ENCODE results near the gene KCNAB1. TPM values are rescaled to one million over a fixed set of nuclear protein-coding genes. Genes with fewer than 3 reads are reported as not detected.

Gene KCNAB1
- total and polyA plus RNA-seq, 4 donors, result 0.76 to 2.8 (median 1.0) TPM

DNA sequence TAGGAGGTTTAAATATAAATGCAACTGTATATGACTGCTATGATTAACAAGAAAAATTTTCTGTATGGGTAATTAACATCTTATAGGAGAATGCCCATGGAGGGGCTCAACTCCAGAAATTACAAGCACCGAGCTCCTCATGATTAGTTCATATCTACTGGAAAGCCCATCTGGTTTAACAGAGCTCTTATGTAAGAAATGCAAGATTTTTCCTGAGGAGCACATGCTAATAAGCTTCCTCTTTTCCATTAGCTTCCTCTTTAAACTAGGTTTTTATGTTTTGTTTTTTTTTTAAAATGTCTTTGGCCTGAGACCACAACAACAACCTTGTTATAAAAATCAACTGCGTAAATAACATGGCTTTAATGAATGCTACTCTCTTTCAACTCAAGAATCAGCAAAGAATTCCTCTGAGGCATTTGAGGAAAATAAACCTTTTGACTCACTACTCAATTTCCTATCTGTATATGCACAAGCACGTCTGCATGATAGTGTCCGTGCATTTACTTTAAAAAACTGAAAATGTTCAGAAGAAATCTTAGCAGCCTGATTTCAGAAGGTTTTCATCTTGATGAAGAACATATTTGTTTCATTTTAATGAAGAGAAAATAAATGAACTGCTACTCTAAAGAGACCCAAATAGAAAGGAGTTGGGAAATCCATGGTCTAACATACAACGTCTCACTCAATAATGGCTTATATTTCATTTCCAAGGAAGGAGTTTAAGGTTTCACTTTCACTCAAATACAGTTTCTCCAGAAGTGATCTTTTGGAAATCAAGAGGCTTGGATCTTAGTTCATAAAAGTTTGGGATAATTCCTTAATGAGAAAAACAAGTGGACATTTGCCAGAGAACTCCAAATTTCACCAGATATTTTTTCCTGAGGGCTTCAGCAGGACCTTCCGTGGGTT is 180.8 kb downstream of the KCNAB1 start:
- 71% methylated on average over 6 of the region's 6 CpGs for WGBS
- TF ChIP-seq HNF4A (conservative IDR thresholded peaks at IDR 0.05) (no peak), CTCF (IDR thresholded peaks at IDR 0.05; ENCODE audit: low read depth, low read length, missing input control) (no peak), NR2F2 (IDR thresholded peaks at IDR 0.05) (no peak), FOXA1 (IDR thresholded peaks at IDR 0.05) (no peak), YY1 (IDR thresholded peaks at IDR 0.05) (no peak)
- Histone ChIP-seq H3K27me3 (ENCODE audit: control insufficient read depth in 4 of 4, insufficient read depth in 4 of 4, low read length in 3 of 4) (no peaks in the 10 kb centered on the region), H3K27ac (ENCODE audit: low read depth in 1 of 2, low read length in 2 of 2) (no peak overlapping the region), H3K4me1 (ENCODE audit: control insufficient read depth in 4 of 4, insufficient read depth in 4 of 4, low read length in 3 of 4) (no peaks in the 10 kb centered on the region), H3K36me3 (ENCODE audit: control insufficient read depth in 4 of 4, insufficient read depth in 3 of 4, low read depth in 1 of 4, low read length in 3 of 4) (no peaks in the 10 kb centered on the region), H3K4me3 (ENCODE audit: low read depth in 1 of 3, low read length in 3 of 3) (no peak overlapping the region), H3K9ac (ENCODE audit: low read depth in 1 of 2, low read length in 2 of 2) (no peak overlapping the region), H3K9me3 (ENCODE audit: control insufficient read depth in 4 of 4, low read length in 3 of 4) (no peaks in the 10 kb centered on the region)
- DNase-seq (ENCODE audit: low spot score), result no peak

DNA sequence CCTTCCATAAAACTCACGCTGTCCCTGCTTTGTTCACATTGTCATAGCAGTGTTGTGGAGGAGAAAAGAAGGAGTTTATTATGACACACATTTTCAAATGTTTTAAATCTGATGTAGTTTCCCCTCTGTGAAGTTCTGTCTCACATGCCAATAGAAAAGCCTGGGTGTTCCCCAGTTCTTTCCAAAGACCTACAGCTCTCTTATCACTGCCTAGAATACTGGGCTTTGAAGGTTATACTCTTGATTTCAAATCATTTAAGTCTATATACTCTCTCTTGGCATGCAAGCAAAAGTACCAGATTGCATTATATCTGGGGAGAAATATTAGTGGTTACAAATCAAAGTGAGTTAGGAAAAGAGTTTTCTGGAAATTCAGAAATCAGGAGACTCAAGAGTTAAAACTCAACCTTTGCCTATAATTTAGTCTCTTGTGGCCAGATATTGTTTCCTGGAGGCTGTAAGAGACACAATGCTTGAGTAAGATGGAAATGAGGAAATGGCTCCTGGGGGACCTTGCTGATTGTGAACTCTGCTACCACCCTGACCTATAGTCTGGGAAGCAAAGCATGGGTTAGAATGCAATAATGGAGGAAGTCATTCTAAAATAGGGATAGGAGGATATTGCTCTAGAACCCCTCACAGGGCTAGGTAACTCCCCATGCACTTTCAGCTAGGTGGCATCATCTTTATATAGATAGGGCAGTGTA is 182.8 kb downstream of the KCNAB1 start:
- no peaks in the 10 kb centered on the region for H3K9me3 ChIP-seq (ENCODE audit: control insufficient read depth in 4 of 4, low read length in 3 of 4)
- 89% methylated on average over 1 of the region's 1 CpG for WGBS
- H3K27me3 ChIP-seq (ENCODE audit: control insufficient read depth in 4 of 4, insufficient read depth in 4 of 4, low read length in 3 of 4), result no peaks in the 10 kb centered on the region
- no peak overlapping the region for H3K9ac ChIP-seq (ENCODE audit: low read depth in 1 of 2, low read length in 2 of 2)
- no peaks in the 10 kb centered on the region for H3K4me1 ChIP-seq (ENCODE audit: control insufficient read depth in 4 of 4, insufficient read depth in 4 of 4, low read length in 3 of 4)
- no peak overlapping the region for H3K4me3 ChIP-seq (ENCODE audit: low read depth in 1 of 3, low read length in 3 of 3)
- no peak for DNase-seq (ENCODE audit: low spot score)
- no peaks in the 10 kb centered on the region for H3K36me3 ChIP-seq (ENCODE audit: control insufficient read depth in 4 of 4, insufficient read depth in 3 of 4, low read depth in 1 of 4, low read length in 3 of 4)
- no peak overlapping the region for H3K27ac ChIP-seq (ENCODE audit: low read depth in 1 of 2, low read length in 2 of 2)
- TF ChIP-seq, protein P1, sequence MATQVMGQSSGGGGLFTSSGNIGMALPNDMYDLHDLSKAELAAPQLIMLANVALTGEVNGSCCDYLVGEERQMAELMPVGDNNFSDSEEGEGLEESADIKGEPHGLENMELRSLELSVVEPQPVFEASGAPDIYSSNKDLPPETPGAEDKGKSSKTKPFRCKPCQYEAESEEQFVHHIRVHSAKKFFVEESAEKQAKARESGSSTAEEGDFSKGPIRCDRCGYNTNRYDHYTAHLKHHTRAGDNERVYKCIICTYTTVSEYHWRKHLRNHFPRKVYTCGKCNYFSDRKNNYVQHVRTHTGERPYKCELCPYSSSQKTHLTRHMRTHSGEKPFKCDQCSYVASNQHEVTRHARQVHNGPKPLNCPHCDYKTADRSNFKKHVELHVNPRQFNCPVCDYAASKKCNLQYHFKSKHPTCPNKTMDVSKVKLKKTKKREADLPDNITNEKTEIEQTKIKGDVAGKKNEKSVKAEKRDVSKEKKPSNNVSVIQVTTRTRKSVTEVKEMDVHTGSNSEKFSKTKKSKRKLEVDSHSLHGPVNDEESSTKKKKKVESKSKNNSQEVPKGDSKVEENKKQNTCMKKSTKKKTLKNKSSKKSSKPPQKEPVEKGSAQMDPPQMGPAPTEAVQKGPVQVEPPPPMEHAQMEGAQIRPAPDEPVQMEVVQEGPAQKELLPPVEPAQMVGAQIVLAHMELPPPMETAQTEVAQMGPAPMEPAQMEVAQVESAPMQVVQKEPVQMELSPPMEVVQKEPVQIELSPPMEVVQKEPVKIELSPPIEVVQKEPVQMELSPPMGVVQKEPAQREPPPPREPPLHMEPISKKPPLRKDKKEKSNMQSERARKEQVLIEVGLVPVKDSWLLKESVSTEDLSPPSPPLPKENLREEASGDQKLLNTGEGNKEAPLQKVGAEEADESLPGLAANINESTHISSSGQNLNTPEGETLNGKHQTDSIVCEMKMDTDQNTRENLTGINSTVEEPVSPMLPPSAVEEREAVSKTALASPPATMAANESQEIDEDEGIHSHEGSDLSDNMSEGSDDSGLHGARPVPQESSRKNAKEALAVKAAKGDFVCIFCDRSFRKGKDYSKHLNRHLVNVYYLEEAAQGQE (IDR thresholded peaks at IDR 0.05), result no peak
- TF ChIP-seq FOXA2 (IDR thresholded peaks at IDR 0.05), result no peak

DNA sequence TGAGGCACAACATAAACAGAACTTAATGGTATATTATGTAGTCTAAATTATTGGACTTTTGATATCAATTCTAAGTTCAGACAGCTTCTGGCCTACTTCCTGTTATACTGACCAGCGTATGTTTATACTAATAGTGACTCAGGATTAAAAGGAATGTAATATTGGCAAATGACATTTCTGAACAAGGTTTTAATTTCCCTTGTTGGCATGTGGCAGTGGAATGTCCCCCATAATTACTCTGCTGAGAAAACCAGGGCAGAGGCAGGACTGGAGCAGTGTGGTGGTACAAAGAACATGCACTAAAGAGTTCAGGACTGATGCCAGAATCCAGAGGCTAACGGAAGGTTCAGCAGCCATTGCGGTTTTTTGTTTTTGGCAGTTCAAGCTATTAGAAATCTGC is 184.0 kb downstream of the KCNAB1 start:
- Histone ChIP-seq H3K4me1 (ENCODE audit: control insufficient read depth in 4 of 4, insufficient read depth in 4 of 4, low read length in 3 of 4) (no peaks in the 10 kb centered on the region), H3K9ac (ENCODE audit: low read depth in 1 of 2, low read length in 2 of 2) (no peak overlapping the region), H3K4me3 (ENCODE audit: low read depth in 1 of 3, low read length in 3 of 3) (no peak overlapping the region), H3K27me3 (ENCODE audit: control insufficient read depth in 4 of 4, insufficient read depth in 4 of 4, low read length in 3 of 4) (no peaks in the 10 kb centered on the region), H3K36me3 (ENCODE audit: control insufficient read depth in 4 of 4, insufficient read depth in 3 of 4, low read depth in 1 of 4, low read length in 3 of 4) (no peaks in the 10 kb centered on the region), H3K9me3 (ENCODE audit: control insufficient read depth in 4 of 4, low read length in 3 of 4) (no peaks in the 10 kb centered on the region), H3K27ac (ENCODE audit: low read depth in 1 of 2, low read length in 2 of 2) (no peak overlapping the region)
- no peak for DNase-seq (ENCODE audit: low spot score)
- WGBS, result 80% methylated on average over 3 of the region's 3 CpGs
- TF ChIP-seq YY1 (IDR thresholded peaks at IDR 0.05), result no peak
- TF ChIP-seq GABPA (IDR thresholded peaks at IDR 0.05 in 1 of 2, conservative IDR thresholded peaks at IDR 0.05 in 1 of 2), result no peak
- no peak for TF ChIP-seq RAD21 (IDR thresholded peaks at IDR 0.05)
- TF ChIP-seq, protein P2, sequence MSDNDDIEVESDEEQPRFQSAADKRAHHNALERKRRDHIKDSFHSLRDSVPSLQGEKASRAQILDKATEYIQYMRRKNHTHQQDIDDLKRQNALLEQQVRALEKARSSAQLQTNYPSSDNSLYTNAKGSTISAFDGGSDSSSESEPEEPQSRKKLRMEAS (IDR thresholded peaks at IDR 0.05), result no peak
- TF ChIP-seq HNF4A (conservative IDR thresholded peaks at IDR 0.05), result no peak
- TF ChIP-seq CTCF (IDR thresholded peaks at IDR 0.05; ENCODE audit: low read depth, low read length, missing input control), result no peak
- no peak for TF ChIP-seq ZBTB33 (IDR thresholded peaks at IDR 0.05)
- no peak for TF ChIP-seq NR2F2 (IDR thresholded peaks at IDR 0.05)
- no peak for TF ChIP-seq SP1 (IDR thresholded peaks at IDR 0.05)
- TF ChIP-seq FOXA2 (IDR thresholded peaks at IDR 0.05), result no peak
- no peak for TF ChIP-seq FOXA1 (IDR thresholded peaks at IDR 0.05)
- TF ChIP-seq EGR1 (IDR thresholded peaks at IDR 0.05; ENCODE audit: low read depth in 2 of 2), result no peak
- no peak for TF ChIP-seq JUND (IDR thresholded peaks at IDR 0.05)

All from liver (tissue), 9 donors.